Left cardiac atrium (tissue), 4 donors: ENCODE measurements around the gene ARHGAP22. TPM values are rescaled to one million over a fixed set of nuclear protein-coding genes. Genes with fewer than 3 reads are reported as not detected.
A peak's percentile ranks its signal among the peaks of the same experiment; 100 is the strongest.

Experiments
- ATAC-seq, 2 donors: fragments of 200-7000 bp; cut with Tn5 transposase; one replicate each; pipeline ENCODE4 v1.9.1; 2020; ENCODE audit warnings: mild to moderate bottlenecking in 2 of 2, moderate library complexity in 2 of 2
- DNase-seq: peaks from one replicate; pipeline ENCODE4 v3.0.0-alpha.2; 2020
- intact Hi-C, 2 donors: fragments of 100-400 bp; cut with DNase I; formaldehyde crosslinking; loops; one replicate each; pipeline versions ENCODE4 v1.14.1 to v1.15.1; 2022 to 2023
- total RNA-seq, 2 donors: library from RNA; stranded (reverse); fragmentation: NEBNext Ultra II Directional; extraction: Animal tissue kit (Norgen Biotek cat#: 25700); gene quantifications; one replicate each; pipeline ENCODE4 v1.2.1, GENCODE V29; 2021
- donor health status: DM: no; HTN: yes; CAD: no.
- donor health status: DM: no; HTN: yes; CAD: no; lungs with severe emphysema.
- donor health status: DM: yes; HTN: yes; CAD: no.
- donor health status: Dilated cardiomyopathy.

ARHGAP22 gene
- total RNA-seq, 2 donors from 2014 or later: 4.7 to 6.0 TPM

GRCh38 chr10:48598243-48598935 lies 6.5 kb downstream of the ARHGAP22 start:
- ATAC-seq (peak in 1 of 2 donors; percentile 68), DNase-seq (no peak)
- intact Hi-C loops: no loop called here

GRCh38 chr10:48595539-48595932 lies 9.3 kb downstream of the ARHGAP22 start:
- DNase-seq: no peak
- ATAC-seq: no peak
- intact Hi-C loops: no loop called here

- intact Hi-C loops: no loop called here
- ATAC-seq (no peak), DNase-seq (no peak)
Measured at GRCh38 chr10:48594803-48595538, 9.9 kb downstream of the ARHGAP22 start.

- no peak for DNase-seq
- intact Hi-C loops: no loop called here
Measured at GRCh38 chr10:48594371-48594770, 10.5 kb downstream of the ARHGAP22 start.

GRCh38 chr10:48592346-48592745 lies 12.5 kb downstream of the ARHGAP22 start:
- DNase-seq: no peak

More at GRCh38 chr10:48594371-48594770, 10.5 kb downstream of the ARHGAP22 start:
- no peak for ATAC-seq

GRCh38 chr10:48590945-48591344 lies 13.9 kb downstream of the ARHGAP22 start:
- intact Hi-C loops: no loop called here
- no peak for DNase-seq
- no peak for ATAC-seq

More at GRCh38 chr10:48592346-48592745, 12.5 kb downstream of the ARHGAP22 start:
- intact Hi-C loops: no loop called here
- ATAC-seq: no peak

GRCh38 chr10:48589266-48589665 lies 15.6 kb downstream of the ARHGAP22 start:
- DNase-seq: no peak
- intact Hi-C loops: no loop called here
- peak; percentile 58 to 89 for ATAC-seq

GRCh38 chr10:48587819-48588218 lies 17.1 kb downstream of the ARHGAP22 start:
- intact Hi-C loops: no loop called here

GRCh38 chr10:48587101-48587500 lies 17.8 kb downstream of the ARHGAP22 start:
- ATAC-seq (no peak), DNase-seq (no peak)
- intact Hi-C loops: no loop called here

More at GRCh38 chr10:48587819-48588218, 17.1 kb downstream of the ARHGAP22 start:
- no peak for ATAC-seq
- DNase-seq: no peak

- ATAC-seq (peak in 1 of 2 donors; percentile 54), DNase-seq (no peak)
- intact Hi-C loops: no loop called here
Measured at GRCh38 chr10:48582970-48583369, 21.9 kb downstream of the ARHGAP22 start.

- intact Hi-C loops: no loop called here
- ATAC-seq (no peak), DNase-seq (no peak)
Measured at GRCh38 chr10:48580236-48580635, 24.6 kb downstream of the ARHGAP22 start.

- ATAC-seq (peak in 1 of 2 donors; percentile 40), DNase-seq (no peak)
- intact Hi-C loops: no loop called here
Measured at GRCh38 chr10:48579251-48579960, 25.5 kb downstream of the ARHGAP22 start.

- no peak for DNase-seq
- peak; percentile 35 to 65 for ATAC-seq
- intact Hi-C loops: no loop called here
Measured at GRCh38 chr10:48577158-48577557, 27.7 kb downstream of the ARHGAP22 start.

GRCh38 chr10:48576501-48576900 lies 28.4 kb downstream of the ARHGAP22 start:
- no peak for DNase-seq
- intact Hi-C loops: no loop called here
- ATAC-seq: no peak

- ATAC-seq: no peak
- intact Hi-C loops: no loop called here
- DNase-seq: no peak
Measured at GRCh38 chr10:48575901-48576300, 29.0 kb downstream of the ARHGAP22 start.

GRCh38 chr10:48574817-48575380 lies 30.0 kb downstream of the ARHGAP22 start:
- intact Hi-C loops: no loop called here
- DNase-seq (no peak), ATAC-seq (no peak)

GRCh38 chr10:48574322-48574796 lies 30.5 kb downstream of the ARHGAP22 start:
- intact Hi-C loops: no loop called here
- ATAC-seq (no peak), DNase-seq (no peak)

GRCh38 chr10:48573045-48573444 lies 31.8 kb downstream of the ARHGAP22 start:
- ATAC-seq: no peak
- DNase-seq: no peak
- intact Hi-C loops: no loop called here

GRCh38 chr10:48572414-48572813 lies 32.5 kb downstream of the ARHGAP22 start:
- intact Hi-C loops: no loop called here
- ATAC-seq (no peak), DNase-seq (no peak)
